ENCODE results near the gene PKNOX2. TPM values are rescaled to one million over a fixed set of nuclear protein-coding genes. Genes with fewer than 3 reads are reported as not detected.

Gene PKNOX2
- total and polyA plus RNA-seq, 9 of the 15 experiments (the other 6 are each of a cell fraction or from before 2014, with no cell fraction given): not detected

DNA sequence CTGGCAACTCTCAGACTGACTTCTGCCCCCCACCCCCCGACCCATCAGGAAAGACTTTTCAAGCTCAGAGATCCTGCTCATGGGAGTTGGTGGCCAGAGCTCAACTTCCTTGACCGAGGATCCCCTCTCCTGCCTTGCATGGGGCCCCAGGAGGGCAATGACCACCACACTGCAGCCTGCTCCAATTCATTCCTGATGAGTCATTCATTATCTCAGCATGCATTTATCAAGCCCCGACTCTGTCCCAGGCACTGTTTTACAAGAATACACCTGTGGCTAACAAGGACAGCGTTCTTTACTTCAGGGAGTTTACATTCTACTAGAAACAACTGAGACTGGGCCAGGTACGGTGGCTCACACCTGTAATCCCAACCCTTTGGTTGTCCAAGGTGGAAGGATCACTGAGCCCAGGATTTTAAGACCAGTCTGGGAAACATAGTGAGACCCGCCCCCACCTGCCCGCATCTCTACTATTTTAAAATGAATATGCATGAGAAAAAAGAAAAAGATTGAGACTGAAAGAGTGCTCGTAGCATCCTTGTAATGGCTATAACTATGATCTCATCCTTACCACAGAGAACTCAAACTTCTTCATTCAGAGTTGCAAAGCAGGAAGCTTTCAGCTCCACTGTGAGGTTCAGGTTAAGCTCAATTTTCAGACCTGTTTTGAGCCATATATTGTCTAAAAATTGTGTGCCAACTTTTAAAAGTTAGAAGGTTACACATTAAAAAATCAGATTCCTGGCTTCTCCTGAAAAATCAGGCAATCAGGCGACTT, 271.1 kb downstream of the PKNOX2 start (continued):
- TF ChIP-seq, protein P1, sequence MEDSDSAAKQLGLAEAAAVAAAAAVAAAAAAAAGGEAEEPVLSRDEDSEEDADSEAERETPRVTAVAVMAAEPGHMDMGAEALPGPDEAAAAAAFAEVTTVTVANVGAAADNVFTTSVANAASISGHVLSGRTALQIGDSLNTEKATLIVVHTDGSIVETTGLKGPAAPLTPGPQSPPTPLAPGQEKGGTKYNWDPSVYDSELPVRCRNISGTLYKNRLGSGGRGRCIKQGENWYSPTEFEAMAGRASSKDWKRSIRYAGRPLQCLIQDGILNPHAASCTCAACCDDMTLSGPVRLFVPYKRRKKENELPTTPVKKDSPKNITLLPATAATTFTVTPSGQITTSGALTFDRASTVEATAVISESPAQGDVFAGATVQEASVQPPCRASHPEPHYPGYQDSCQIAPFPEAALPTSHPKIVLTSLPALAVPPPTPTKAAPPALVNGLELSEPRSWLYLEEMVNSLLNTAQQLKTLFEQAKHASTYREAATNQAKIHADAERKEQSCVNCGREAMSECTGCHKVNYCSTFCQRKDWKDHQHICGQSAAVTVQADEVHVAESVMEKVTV (CRISPR knock-in tag; IDR thresholded peaks at IDR 0.05): no peak
- TF ChIP-seq HDAC8 (tag; IDR thresholded peaks at IDR 0.05) (no peak), SOX6 (IDR thresholded peaks at IDR 0.05) (peak; percentile 30; the same call in 1 of the 2 replicates), ZKSCAN8 (CRISPR knock-in tag; IDR thresholded peaks at IDR 0.05) (no peak), ZNF507 (tag; conservative IDR thresholded peaks at IDR 0.05) (no peak), CTCFL (IDR thresholded peaks at IDR 0.05; ENCODE audit: borderline replicate concordance, insufficient read depth, low read depth, low read length, poor library complexity, severe bottlenecking) (no peak), ZNF77 (CRISPR knock-in tag; IDR thresholded peaks at IDR 0.05) (no peak), NEUROD1 (IDR thresholded peaks at IDR 0.05; ENCODE audit: borderline replicate concordance, low read depth, low read length, partially characterized antibody) (no peak), TSHZ1 (CRISPR knock-in tag; IDR thresholded peaks at IDR 0.05) (no peak), ZFX (CRISPR knock-in tag; IDR thresholded peaks at IDR 0.05) (no peak), MAFF (IDR thresholded peaks at IDR 0.05; ENCODE audit: low read length) (peak; percentile 55; the same call in 1 of the 2 replicates), ZNF174 (CRISPR knock-in tag; IDR thresholded peaks at IDR 0.05) (no peak), KAT2B (IDR thresholded peaks at IDR 0.05; ENCODE audit: low read depth, low read length) (no peak), LARP7 (IDR thresholded peaks at IDR 0.05) (no peak)
- TF ChIP-seq, protein P2, sequence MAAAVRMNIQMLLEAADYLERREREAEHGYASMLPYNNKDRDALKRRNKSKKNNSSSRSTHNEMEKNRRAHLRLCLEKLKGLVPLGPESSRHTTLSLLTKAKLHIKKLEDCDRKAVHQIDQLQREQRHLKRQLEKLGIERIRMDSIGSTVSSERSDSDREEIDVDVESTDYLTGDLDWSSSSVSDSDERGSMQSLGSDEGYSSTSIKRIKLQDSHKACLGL (CRISPR knock-in tag; IDR thresholded peaks at IDR 0.05; ENCODE audit: borderline replicate concordance, poor library complexity, severe bottlenecking): no peak
- TF ChIP-seq, protein P3, sequence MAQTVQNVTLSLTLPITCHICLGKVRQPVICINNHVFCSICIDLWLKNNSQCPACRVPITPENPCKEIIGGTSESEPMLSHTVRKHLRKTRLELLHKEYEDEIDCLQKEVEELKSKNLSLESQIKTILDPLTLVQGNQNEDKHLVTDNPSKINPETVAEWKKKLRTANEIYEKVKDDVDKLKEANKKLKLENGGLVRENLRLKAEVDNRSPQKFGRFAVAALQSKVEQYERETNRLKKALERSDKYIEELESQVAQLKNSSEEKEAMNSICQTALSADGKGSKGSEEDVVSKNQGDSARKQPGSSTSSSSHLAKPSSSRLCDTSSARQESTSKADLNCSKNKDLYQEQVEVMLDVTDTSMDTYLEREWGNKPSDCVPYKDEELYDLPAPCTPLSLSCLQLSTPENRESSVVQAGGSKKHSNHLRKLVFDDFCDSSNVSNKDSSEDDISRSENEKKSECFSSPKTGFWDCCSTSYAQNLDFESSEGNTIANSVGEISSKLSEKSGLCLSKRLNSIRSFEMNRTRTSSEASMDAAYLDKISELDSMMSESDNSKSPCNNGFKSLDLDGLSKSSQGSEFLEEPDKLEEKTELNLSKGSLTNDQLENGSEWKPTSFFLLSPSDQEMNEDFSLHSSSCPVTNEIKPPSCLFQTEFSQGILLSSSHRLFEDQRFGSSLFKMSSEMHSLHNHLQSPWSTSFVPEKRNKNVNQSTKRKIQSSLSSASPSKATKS (CRISPR knock-in tag; IDR thresholded peaks at IDR 0.05): no peak
